ENCODE measurements around the gene SNAPIN. TPM values are rescaled to one million over a fixed set of nuclear protein-coding genes. Genes with fewer than 3 reads are reported as not detected.

Gene SNAPIN
- total and polyA plus RNA-seq, 9 of the 15 experiments (the other 6 are each of a cell fraction or from before 2014, with no cell fraction given), result 11.2 to 43.9 (median 32.3) TPM

DNA sequence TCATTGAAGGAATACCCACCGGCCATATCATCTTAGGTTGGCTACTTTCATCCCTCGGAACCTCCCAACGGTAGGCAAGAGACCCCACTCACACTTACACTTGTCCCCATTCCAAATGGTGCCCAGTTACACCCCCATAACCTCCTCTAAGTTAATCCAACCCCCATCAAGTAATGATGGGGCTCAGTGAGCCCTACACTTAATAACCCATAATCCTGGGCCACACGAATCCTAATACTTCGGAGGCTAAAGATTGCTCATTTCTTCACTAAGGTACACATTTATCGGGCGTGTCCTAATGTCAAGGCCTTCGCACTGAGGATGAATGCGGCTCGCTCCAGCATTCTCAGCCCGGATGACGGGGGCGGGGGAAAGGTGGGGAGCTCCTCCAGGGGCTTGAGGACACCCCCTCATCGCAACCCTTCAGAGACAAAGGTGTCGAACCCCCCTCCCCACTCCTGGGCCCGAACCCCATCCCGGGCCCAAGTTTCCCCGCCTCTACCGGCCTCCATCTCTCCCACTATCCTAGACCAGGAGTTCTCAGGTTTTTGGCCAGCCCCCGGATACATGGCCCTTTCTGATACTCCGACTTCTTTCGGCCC lies 11.9 kb downstream of the SNAPIN start (continued):
- TF ChIP-seq, protein P1, sequence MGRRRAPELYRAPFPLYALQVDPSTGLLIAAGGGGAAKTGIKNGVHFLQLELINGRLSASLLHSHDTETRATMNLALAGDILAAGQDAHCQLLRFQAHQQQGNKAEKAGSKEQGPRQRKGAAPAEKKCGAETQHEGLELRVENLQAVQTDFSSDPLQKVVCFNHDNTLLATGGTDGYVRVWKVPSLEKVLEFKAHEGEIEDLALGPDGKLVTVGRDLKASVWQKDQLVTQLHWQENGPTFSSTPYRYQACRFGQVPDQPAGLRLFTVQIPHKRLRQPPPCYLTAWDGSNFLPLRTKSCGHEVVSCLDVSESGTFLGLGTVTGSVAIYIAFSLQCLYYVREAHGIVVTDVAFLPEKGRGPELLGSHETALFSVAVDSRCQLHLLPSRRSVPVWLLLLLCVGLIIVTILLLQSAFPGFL (CRISPR knock-in tag; IDR thresholded peaks at IDR 0.05), result no peak
- TF ChIP-seq, protein P2, sequence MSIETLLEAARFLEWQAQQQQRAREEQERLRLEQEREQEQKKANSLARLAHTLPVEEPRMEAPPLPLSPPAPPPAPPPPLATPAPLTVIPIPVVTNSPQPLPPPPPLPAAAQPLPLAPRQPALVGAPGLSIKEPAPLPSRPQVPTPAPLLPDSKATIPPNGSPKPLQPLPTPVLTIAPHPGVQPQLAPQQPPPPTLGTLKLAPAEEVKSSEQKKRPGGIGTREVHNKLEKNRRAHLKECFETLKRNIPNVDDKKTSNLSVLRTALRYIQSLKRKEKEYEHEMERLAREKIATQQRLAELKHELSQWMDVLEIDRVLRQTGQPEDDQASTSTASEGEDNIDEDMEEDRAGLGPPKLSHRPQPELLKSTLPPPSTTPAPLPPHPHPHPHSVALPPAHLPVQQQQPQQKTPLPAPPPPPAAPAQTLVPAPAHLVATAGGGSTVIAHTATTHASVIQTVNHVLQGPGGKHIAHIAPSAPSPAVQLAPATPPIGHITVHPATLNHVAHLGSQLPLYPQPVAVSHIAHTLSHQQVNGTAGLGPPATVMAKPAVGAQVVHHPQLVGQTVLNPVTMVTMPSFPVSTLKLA (conservative IDR thresholded peaks at IDR 0.05), result no peak
- TF ChIP-seq, protein P3, sequence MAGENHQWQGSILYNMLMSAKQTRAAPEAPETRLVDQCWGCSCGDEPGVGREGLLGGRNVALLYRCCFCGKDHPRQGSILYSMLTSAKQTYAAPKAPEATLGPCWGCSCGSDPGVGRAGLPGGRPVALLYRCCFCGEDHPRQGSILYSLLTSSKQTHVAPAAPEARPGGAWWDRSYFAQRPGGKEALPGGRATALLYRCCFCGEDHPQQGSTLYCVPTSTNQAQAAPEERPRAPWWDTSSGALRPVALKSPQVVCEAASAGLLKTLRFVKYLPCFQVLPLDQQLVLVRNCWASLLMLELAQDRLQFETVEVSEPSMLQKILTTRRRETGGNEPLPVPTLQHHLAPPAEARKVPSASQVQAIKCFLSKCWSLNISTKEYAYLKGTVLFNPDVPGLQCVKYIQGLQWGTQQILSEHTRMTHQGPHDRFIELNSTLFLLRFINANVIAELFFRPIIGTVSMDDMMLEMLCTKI (IDR thresholded peaks at IDR 0.05; ENCODE audit: partially characterized antibody), result no peak
- TF ChIP-seq SAFB2 (IDR thresholded peaks at IDR 0.05; ENCODE audit: borderline replicate concordance, low read depth, low read length, severe bottlenecking), result no peak
- no peak for TF ChIP-seq SRF (CRISPR knock-in tag; IDR thresholded peaks at IDR 0.05)
- 0 out of 2 replicates have a peak, but pooled peaks have one; percentile 16 for TF ChIP-seq SMAD4 (CRISPR knock-in tag; conservative IDR thresholded peaks at IDR 0.05)
- TF ChIP-seq ZNF311 (CRISPR knock-in tag; IDR thresholded peaks at IDR 0.05), result no peak
- peak; percentile 25; the same call in 1 of the 2 replicates for TF ChIP-seq GTF2A2 (tag; IDR thresholded peaks at IDR 0.05)
- no peak for TF ChIP-seq RFX7 (CRISPR knock-in tag; IDR thresholded peaks at IDR 0.05)
- no peak for TF ChIP-seq MYC (IDR thresholded peaks at IDR 0.05; ENCODE audit: low read depth, low read length)
- TF ChIP-seq MYC (CRISPR knock-in tag; IDR thresholded peaks at IDR 0.05; ENCODE audit: borderline replicate concordance, low read depth), result peak; percentile 79
- no peak for TF ChIP-seq SIX5 (IDR thresholded peaks at IDR 0.05; ENCODE audit: borderline replicate concordance in 1 of 2, insufficient read depth in 1 of 2, low read depth in 1 of 2, low read length in 2 of 2)
- no peak for TF ChIP-seq BRD9 (IDR thresholded peaks at IDR 0.05; ENCODE audit: low read depth, partially characterized antibody)
- TF ChIP-seq, protein P4, sequence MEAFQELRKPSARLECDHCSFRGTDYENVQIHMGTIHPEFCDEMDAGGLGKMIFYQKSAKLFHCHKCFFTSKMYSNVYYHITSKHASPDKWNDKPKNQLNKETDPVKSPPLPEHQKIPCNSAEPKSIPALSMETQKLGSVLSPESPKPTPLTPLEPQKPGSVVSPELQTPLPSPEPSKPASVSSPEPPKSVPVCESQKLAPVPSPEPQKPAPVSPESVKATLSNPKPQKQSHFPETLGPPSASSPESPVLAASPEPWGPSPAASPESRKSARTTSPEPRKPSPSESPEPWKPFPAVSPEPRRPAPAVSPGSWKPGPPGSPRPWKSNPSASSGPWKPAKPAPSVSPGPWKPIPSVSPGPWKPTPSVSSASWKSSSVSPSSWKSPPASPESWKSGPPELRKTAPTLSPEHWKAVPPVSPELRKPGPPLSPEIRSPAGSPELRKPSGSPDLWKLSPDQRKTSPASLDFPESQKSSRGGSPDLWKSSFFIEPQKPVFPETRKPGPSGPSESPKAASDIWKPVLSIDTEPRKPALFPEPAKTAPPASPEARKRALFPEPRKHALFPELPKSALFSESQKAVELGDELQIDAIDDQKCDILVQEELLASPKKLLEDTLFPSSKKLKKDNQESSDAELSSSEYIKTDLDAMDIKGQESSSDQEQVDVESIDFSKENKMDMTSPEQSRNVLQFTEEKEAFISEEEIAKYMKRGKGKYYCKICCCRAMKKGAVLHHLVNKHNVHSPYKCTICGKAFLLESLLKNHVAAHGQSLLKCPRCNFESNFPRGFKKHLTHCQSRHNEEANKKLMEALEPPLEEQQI (IDR thresholded peaks at IDR 0.05), result no peak
- TF ChIP-seq, protein P5, sequence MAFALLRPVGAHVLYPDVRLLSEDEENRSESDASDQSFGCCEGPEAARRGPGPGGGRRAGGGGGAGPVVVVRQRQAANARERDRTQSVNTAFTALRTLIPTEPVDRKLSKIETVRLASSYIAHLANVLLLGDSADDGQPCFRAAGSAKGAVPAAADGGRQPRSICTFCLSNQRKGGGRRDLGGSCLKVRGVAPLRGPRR (CRISPR knock-in tag; IDR thresholded peaks at IDR 0.05), result no peak
- no peak for TF ChIP-seq TAF7 (tag; IDR thresholded peaks at IDR 0.05)
- no peak for TF ChIP-seq CBFB (CRISPR knock-in tag; IDR thresholded peaks at IDR 0.05)
- TF ChIP-seq CEBPB (tag; IDR thresholded peaks at IDR 0.05), result no peak
- TF ChIP-seq FOXM1 (IDR thresholded peaks at IDR 0.05; ENCODE audit: low read depth), result no peak
- no peak for TF ChIP-seq FOXM1 (CRISPR knock-in tag; IDR thresholded peaks at IDR 0.05; ENCODE audit: low read depth)
- TF ChIP-seq ELF1 (tag; IDR thresholded peaks at IDR 0.05), result no peak

All from K562 (cell line).